HFF-Myc (cell line): ENCODE results near the gene SEMA3C.

Experiments used
- DNase-seq: peaks from one replicate; pipeline ENCODE4 v3.0.0-alpha.2; 2011; ENCODE audit warnings: low read depth; ENCODE audit errors: extremely low read depth
- H3K4me3 ChIP-seq: replicated peaks from 2 replicates; pipeline ENCODE4 v1.5.1; 2011; ENCODE audit warnings: low read depth, mild to moderate bottlenecking, control low read depth, low read length
- CTCF ChIP-seq: IDR thresholded peaks from 2 replicates; pipeline ENCODE4 v1.5.1; 2012; ENCODE audit warnings: mild to moderate bottlenecking, low read depth, low read length, control low read depth; ENCODE audit errors: missing control alignments

The SEMA3C gene

GRCh38 chr7:80807166-80807900 is 111.5 kb downstream of the SEMA3C start:
- no peak for TF ChIP-seq CTCF
- no peak overlapping the region for H3K4me3 ChIP-seq
- no peak for DNase-seq

GRCh38 chr7:80806663-80807062 is 112.2 kb downstream of the SEMA3C start:
- H3K4me3 ChIP-seq = no peak overlapping the region
- no peak for TF ChIP-seq CTCF
- DNase-seq = no peak

- TF ChIP-seq CTCF = no peak
- H3K4me3 ChIP-seq = no peak overlapping the region
- no peak for DNase-seq
Measured at GRCh38 chr7:80804589-80804988, 114.3 kb downstream of the SEMA3C start.

- no peak for TF ChIP-seq CTCF
- DNase-seq = no peak
- H3K4me3 ChIP-seq = no peak overlapping the region
Measured at GRCh38 chr7:80802527-80802926, 116.3 kb downstream of the SEMA3C start.

GRCh38 chr7:80794631-80795573 is 123.9 kb downstream of the SEMA3C start:
- H3K4me3 ChIP-seq = no peak overlapping the region
- no peak for TF ChIP-seq CTCF
- no peak for DNase-seq

GRCh38 chr7:80791509-80791929 is 127.3 kb downstream of the SEMA3C start:
- no peak overlapping the region for H3K4me3 ChIP-seq
- TF ChIP-seq CTCF = no peak
- no peak for DNase-seq
